GM12878 (cell line): ENCODE measurements around the gene KCNAB2. TPM values are rescaled to one million over a fixed set of nuclear protein-coding genes. Genes with fewer than 3 reads are reported as not detected.

Experiments
- ATAC-seq: fragments of 200-7000 bp; cut with Tn5 transposase; 3 replicates; pipeline ENCODE4 v1.9.1; 2020; ENCODE audit warnings: mild to moderate bottlenecking, moderate library complexity
- BruUV-seq: library from RNA; stranded (reverse); fragments of 400-500 nt; replicated peaks from 2 replicates; lab custom pipeline; 2021; lab: Mats Ljungman, UMichigan
- CTCF ChIA-PET: fragments of 300-600 bp; sonication (Branson Sonifier 250); formaldehyde crosslinking; extraction: SDS; loops from one replicate; lab custom pipeline; 2021; ENCODE audit warnings: inconsistent platforms; lab: Yijun Ruan, JAX
- POLR2A ChIA-PET: fragments of 350-600 bp; formaldehyde crosslinking; extraction: SDS; loops from one replicate; lab custom pipeline; 2021; ENCODE audit warnings: inconsistent platforms; lab: Charles Lee
- RAD21 ChIA-PET: fragments of 300-600 bp; sonication (Branson Sonifier 250); formaldehyde crosslinking; loops from one replicate; lab custom pipeline; 2023; ENCODE audit warnings: antibody characterized with exemption; ENCODE audit not compliant: unreplicated experiment; lab: Charles Lee
- SMC1A ChIA-PET: fragments of 300-600 bp; sonication (Branson Sonifier 250); formaldehyde crosslinking; loops from one replicate; lab custom pipeline; 2023; ENCODE audit not compliant: unreplicated experiment, uncharacterized antibody; lab: Charles Lee
- DNase-seq: peaks from one replicate; pipeline ENCODE4 v3.0.0-alpha.2; 2011; ENCODE audit warnings: low read depth, low spot score
- FAIRE-seq: peaks from 3 replicates; lab custom pipeline; 2011; peaks lifted over from hg19 to GRCh38; lab: Jason Lieb, UNC
- H2AFZ ChIP-seq: 2 replicates; pipeline ENCODE4 v1.6.0; 2011; ENCODE audit warnings: low read depth, low read length, control low read depth; ENCODE audit not compliant: control insufficient read depth
- H3K27ac ChIP-seq: 2 replicates; pipeline ENCODE4 v1.5.1; 2011; ENCODE audit warnings: control low read depth; ENCODE audit not compliant: control insufficient read depth, insufficient read depth
- H3K27me3 ChIP-seq, 2 experiments: replicated peaks in 1 of 2; 2 replicates each; pipeline versions ENCODE4 v1.6.0 to v1.6.1; 2011; ENCODE audit warnings: low read length in 1 of 2; ENCODE audit not compliant: control insufficient read depth in 2 of 2, insufficient read depth in 2 of 2
- H3K36me3 ChIP-seq, 2 experiments: 2 replicates each; pipeline ENCODE4 v1.5.1; 2011; ENCODE audit warnings: low read length in 1 of 2; ENCODE audit not compliant: control insufficient read depth in 2 of 2, insufficient read depth in 2 of 2
- H3K4me1 ChIP-seq: 2 replicates; pipeline ENCODE4 v1.6.1; 2011; ENCODE audit warnings: mild to moderate bottlenecking, low read length, moderate library complexity, mixed read lengths; ENCODE audit not compliant: control insufficient read depth, insufficient read depth
- H3K4me2 ChIP-seq: 2 replicates; pipeline ENCODE4 v1.6.0; 2011; ENCODE audit warnings: control low read depth; ENCODE audit not compliant: control insufficient read depth, insufficient read depth
- H3K4me3 ChIP-seq: fragments of 200-600 bp; sonication (generic); 2 replicates; pipeline ENCODE4 v1.5.1; 2016
- H3K79me2 ChIP-seq: 2 replicates; pipeline ENCODE4 v1.6.0; 2011; ENCODE audit warnings: low read length; ENCODE audit not compliant: control insufficient read depth, insufficient read depth
- H3K9ac ChIP-seq: 2 replicates; pipeline ENCODE4 v1.8.0; 2011; ENCODE audit warnings: low read length, control low read depth, mixed read lengths; ENCODE audit not compliant: control insufficient read depth, insufficient read depth
- H3K9me3 ChIP-seq: replicated peaks from 3 replicates; pipeline ENCODE4 v1.5.1; 2011; ENCODE audit warnings: mild to moderate bottlenecking, low read length; ENCODE audit not compliant: control insufficient read depth, insufficient read depth
- H4K20me1 ChIP-seq: 2 replicates; pipeline ENCODE4 v1.6.0; 2011; ENCODE audit not compliant: control insufficient read depth, insufficient read depth
- CREB1 ChIP-seq: IDR thresholded peaks from 2 replicates; pipeline ENCODE4 v1.6.1; 2012; ENCODE audit warnings: low read depth, mild to moderate bottlenecking, inconsistent platforms
- EED ChIP-seq: sonication (generic); IDR thresholded peaks from 2 replicates; pipeline ENCODE4 v1.6.1; 2016; ENCODE audit warnings: antibody characterized with exemption, low read depth
- POLR2AphosphoS5 ChIP-seq: IDR thresholded peaks from 2 replicates; pipeline ENCODE4 v1.6.1; 2011; ENCODE audit warnings: mild to moderate bottlenecking, low read length, inconsistent platforms
- RAD21 ChIP-seq: IDR thresholded peaks from 2 replicates; pipeline ENCODE4 v1.6.1; 2011; ENCODE audit warnings: mild to moderate bottlenecking, low read depth, low read length, moderate library complexity; ENCODE audit not compliant: insufficient read depth
- YY1 ChIP-seq: IDR thresholded peaks from 2 replicates; pipeline ENCODE4 v1.6.1; 2011; ENCODE audit warnings: low read depth, mild to moderate bottlenecking, low read length
- WGBS: methylation state at CpG from one replicate; pipeline ENCODE4 v1.1.6; 2016; ENCODE audit warnings: low lambda C conversion rate; ENCODE audit not compliant: insufficient replicate concordance, insufficient coverage; ENCODE audit errors: missing lambda C conversion rate; 5-methylcytosine and 5-hydroxymethylcytosine counted together
- in situ Hi-C: fragments of 300-500 bp; cut with MboI; formaldehyde crosslinking; loops from 9 replicates; pipeline ENCODE4 v1.14.3; 2018; ENCODE audit warnings: mixed read lengths
- intact Hi-C: fragments of 100-400 bp; cut with micrococcal nuclease; formaldehyde crosslinking; loops from one replicate; pipeline ENCODE4 v1.14.2; 2022; ENCODE audit not compliant: unreplicated experiment
- polyA plus RNA-seq, 11 experiments: library from polyadenylated mRNA; depleted of rRNA in 4 of 11; unstranded in 6 of 11; stranded (reverse) in 5 of 11; fragments of >200 nt; fragmentation: Nextera tagmentation in 4 of 11; fragmentation: Illumina TruSeq in 1 of 11; extraction: Ambion mirVana in 4 of 11; extraction: Trizol in 1 of 11; gene quantifications; 1 replicate in 1 of 11; 2 replicates in 10 of 11; pipeline versions ENCODE4 v1.2.1 to v1.2.3, GENCODE V29; 2011 to 2016; ENCODE audit warnings: inconsistent platforms in 2 of 11, missing spikeins in 2 of 11, low read depth in 1 of 11
- total RNA-seq, 4 experiments: library from RNA; depleted of rRNA in 3 of 4; stranded (reverse); fragments of >200 nt in 3 of 4; fragmentation: Illumina TruSeq in 1 of 4; extraction: Trizol in 1 of 4; gene quantifications; 2 replicates each; pipeline versions ENCODE4 v1.2.1 to v1.2.3, GENCODE V29; 2013 to 2021
- TF ChIP-seq, protein P1 (sequence below), 3 experiments: IDR thresholded peaks in 2 of 3; conservative IDR thresholded peaks in 1 of 3; 2 replicates each; pipeline ENCODE4 v1.5.1; 2011; ENCODE audit warnings: low read depth in 3 of 3, low read length in 3 of 3, mild to moderate bottlenecking in 3 of 3, control low read depth in 2 of 3, moderate library complexity in 2 of 3, inconsistent platforms in 1 of 3, mixed read lengths in 1 of 3; ENCODE audit not compliant: control insufficient read depth in 2 of 3, insufficient read depth in 1 of 3; ENCODE audit errors: extremely low read depth in 1 of 3

Gene KCNAB2
- total and polyA plus RNA-seq, 10 of the 15 experiments (the other 5 are each of a cell fraction or from before 2014, with no cell fraction given): 2.9 to 123 (median 62.4) TPM

DNA sequence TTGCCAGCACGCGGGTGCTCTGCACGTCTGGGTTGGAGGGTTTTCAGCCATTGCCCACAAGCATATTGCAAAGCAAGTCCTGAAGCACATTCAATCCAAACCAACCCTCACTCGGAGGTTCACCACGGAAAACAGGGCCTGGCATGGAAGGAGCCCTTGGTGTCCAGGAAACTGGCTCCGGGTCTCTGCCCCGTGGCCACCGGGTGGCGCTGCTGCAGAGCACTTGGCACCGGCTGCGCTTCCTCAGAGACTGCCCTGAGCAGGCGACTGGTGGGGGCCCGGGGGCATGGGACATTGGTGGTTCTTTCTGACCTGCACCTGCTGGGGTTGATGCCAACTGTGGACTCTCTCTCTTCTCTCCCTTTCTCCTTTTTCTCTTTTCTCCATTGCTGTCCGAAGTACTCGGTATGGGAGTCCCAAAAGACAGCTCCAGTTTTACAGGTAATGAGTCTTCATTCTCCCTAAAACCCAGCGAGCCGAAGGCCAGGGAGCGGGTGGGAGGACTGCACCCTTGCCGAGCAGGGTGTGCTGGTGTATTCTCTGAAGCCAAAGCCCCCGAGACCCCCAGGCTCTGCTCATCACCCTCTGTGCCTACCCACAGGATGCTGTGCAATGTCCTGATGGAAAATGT, 4.1 kb upstream of the KCNAB2 start:
- TF ChIP-seq EED: no peak
- TF ChIP-seq RAD21: peak; percentile 39; the same call in 1 of the 2 replicates
- no peak for TF ChIP-seq CREB1
- TF ChIP-seq POLR2AphosphoS5: no peak
- TF ChIP-seq, protein P1, sequence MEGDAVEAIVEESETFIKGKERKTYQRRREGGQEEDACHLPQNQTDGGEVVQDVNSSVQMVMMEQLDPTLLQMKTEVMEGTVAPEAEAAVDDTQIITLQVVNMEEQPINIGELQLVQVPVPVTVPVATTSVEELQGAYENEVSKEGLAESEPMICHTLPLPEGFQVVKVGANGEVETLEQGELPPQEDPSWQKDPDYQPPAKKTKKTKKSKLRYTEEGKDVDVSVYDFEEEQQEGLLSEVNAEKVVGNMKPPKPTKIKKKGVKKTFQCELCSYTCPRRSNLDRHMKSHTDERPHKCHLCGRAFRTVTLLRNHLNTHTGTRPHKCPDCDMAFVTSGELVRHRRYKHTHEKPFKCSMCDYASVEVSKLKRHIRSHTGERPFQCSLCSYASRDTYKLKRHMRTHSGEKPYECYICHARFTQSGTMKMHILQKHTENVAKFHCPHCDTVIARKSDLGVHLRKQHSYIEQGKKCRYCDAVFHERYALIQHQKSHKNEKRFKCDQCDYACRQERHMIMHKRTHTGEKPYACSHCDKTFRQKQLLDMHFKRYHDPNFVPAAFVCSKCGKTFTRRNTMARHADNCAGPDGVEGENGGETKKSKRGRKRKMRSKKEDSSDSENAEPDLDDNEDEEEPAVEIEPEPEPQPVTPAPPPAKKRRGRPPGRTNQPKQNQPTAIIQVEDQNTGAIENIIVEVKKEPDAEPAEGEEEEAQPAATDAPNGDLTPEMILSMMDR (IDR thresholded peaks at IDR 0.05 in 2 of 3, conservative IDR thresholded peaks at IDR 0.05 in 1 of 3; ENCODE audit: control insufficient read depth in 2 of 3, extremely low read depth in 1 of 3, insufficient read depth in 1 of 3, low read depth in 3 of 3, low read length in 3 of 3): peak; percentile 36 to 50 (median 43); a peak in 5 of 6 replicates
- no peak for TF ChIP-seq YY1
- BruUV-seq: no TSS peak
- 86% methylated on average over 20 of the region's 20 CpGs for WGBS
- DNase-seq: no peak
- Histone ChIP-seq H3K4me2 (no peak overlapping the region), H3K27ac (no peak overlapping the region), H3K27me3 (no peaks in the 10 kb centered on the region), H3K4me3 (no peak overlapping the region), H3K79me2 (peaks cover 5% of the 10 kb centered on the region), H3K4me1 (peaks cover 7% of the 10 kb centered on the region), H3K36me3 (peaks cover 18 to 40% of the 10 kb centered on the region in 2 experiments), H3K9me3 (no peaks in the 10 kb centered on the region), H4K20me1 (no peaks in the 10 kb centered on the region; the same call in none of the 2 replicates), H3K9ac (no peak overlapping the region), H2AFZ (no peak overlapping the region)
- ChIA-PET CTCF (interaction anchor here (0.6 to 1.5 kb wide), 5 partner anchors 9 to 153 kb away, joined by 3 to 6 read pairs (median 4); no protein-coding TSS in a partner anchor), RAD21 (no interaction called here), POLR2A (no interaction called here), SMC1A (interaction anchor here (0.5 kb wide), 1 partner anchor 132 kb away, joined by 3 read pairs; no protein-coding TSS in a partner anchor)
- in situ Hi-C loops (no loop called here), intact Hi-C loops (no loop called here)
- ATAC-seq: peak; percentile 55
- FAIRE-seq: no peak
